OCI-LY7 (cell line): ENCODE data around the gene CPSF7.

Source experiments
- CTCF ChIP-seq: fragments of 200-600 bp; sonication (generic); conservative IDR thresholded peaks from 2 replicates; pipeline ENCODE4 v1.5.1; 2014; ENCODE audit warnings: mild to moderate bottlenecking, antibody characterized with exemption, low read length, moderate library complexity, mixed read lengths
- EZH2phosphoT487 ChIP-seq: fragments of 200-600 bp; sonication (generic); IDR thresholded peaks from 2 replicates; pipeline ENCODE4 v1.6.1; 2018; ENCODE audit warnings: low read depth, borderline replicate concordance, mild to moderate bottlenecking, mixed run types, antibody characterized with exemption, low read length, moderate library complexity, mixed read lengths

DNA sequence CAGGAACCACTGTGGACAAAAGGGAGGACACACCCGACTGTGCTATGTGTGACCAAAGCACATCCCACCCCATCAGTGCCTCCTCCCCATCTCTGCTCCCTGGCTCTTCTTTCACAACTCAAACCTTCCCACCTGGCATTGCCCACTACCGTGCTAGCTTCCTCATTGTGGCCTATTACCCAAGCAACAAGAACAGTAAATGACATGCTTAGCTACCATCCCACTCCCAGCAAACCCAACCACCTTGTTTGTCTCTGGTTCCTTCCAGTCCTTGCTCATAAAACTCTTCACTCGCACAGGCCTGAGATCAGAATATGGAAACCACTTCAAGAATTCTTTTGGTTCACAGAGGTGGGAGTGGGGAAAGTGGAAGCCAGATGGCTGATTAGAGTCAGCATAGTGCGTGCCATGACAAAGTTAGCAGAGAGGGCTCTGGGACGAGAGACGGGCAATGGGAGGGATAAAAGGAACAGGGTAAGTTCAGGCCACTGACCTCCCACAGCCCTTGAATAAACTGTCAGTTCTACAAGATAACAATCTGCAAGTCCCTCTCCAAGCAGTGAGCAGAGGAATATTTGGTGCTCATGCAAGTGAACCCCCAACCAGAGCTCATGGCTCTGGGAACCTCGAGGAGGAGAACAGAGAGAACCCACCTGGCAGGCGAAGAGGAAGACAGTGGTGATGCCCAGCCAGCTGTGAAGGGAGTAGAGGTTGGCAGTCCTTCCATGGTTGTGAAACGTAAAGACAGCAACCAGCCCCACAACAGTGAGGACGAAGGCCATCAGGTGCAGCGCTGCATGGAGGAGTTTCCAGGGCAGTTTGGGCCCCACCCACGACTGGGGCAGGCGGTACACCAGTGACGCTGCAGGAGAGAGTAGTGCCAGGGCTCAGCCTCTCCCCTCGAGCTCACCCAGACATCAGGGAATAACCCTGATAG lies 76.4 kb downstream of the CPSF7 start:
- TF ChIP-seq CTCF (no peak), EZH2phosphoT487 (no peak)
